Hepatic stellate cell (primary cell): ENCODE measurements around the gene RBP3.

Experiments
- DNase-seq: peaks from one replicate; pipeline ENCODE4 v3.0.0; 2011; ENCODE audit warnings: low spot score

The RBP3 gene

DNA sequence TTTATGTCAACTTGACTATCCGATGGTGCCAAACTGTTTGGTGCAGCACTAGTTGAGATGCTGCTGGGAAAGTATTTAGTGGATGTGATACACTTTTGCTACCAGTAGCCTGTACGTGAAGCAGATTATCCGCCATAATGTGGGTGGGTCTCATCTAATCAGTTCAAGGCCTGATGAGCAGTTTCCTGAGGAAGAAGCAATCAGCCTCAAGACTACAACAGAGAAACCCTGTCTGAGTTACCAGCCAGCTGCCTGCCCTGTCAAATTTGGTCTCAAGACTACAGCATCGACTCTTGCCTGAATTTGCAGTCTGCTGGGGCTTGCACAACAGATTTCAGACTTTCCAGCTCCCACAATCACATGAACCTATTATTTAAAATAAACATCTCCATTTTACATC is 10.9 kb upstream of the RBP3 start:
- no peak for DNase-seq

DNA sequence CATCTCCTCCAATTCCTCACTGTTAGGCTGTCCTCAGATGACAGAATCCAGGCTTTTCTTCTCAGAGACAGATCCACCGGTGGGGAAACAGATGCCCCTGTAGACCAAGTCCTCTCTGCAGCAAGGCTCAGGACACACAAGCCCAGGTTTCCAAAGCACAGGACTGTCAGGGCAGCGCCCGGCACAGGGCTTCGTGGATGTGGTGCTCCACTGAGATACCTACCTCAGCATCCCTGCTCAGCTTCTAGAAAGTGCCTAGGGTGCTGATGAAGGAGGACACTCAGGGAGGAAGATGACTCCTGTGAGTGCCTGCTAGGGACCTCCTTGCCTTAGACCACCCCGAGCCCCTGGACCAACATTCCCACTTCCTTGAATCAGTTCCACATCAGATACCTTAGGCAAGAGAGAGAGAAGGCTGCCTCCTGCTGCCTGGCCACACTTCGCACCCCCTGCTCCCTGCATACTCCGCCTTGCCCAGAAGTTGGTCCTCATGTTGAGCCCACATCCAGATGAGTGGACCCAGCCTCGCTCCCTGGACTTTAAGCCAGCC is 8.9 kb upstream of the RBP3 start:
- DNase-seq = no peak

DNA sequence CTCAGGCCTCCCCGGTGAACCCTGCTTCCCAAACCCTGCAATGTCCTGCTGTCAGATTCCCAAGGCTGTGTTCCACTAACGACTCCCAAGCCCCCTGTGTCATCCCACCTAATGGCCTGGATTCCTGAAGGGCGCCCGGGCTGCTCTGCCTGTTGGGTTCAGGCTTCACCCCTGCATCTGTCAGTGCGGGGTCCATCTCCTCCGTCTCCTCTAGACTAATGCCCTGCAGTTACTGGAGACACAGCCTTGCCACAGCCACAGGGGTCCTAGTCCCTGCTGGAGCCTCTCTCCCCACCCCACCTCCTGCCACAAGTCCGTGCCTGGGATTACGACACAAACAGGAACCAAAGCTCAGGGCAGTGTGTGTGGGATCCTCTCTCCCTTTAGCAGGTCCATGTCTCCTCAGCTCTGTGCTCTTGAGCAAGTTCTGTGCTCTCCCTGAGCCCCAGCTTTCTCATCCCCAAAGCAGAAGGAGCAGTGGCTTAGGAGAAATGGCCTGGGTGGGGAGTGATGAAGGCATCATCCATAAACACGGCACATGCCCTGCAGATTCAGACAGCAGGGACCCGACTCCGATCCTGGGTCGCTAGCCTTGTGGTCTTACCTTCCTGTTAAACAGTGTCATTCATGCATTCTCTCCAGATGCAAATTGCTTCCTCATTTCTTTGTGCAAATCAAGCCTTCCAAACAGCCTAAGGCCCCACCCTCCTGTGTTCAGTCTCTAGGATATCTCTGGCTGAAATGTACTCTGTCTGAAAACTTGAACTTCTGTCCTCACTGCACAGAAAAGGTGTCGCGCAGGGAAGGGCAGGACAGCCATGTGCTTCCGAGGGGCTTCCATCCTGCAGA is 8.2 kb upstream of the RBP3 start:
- no peak for DNase-seq

DNA sequence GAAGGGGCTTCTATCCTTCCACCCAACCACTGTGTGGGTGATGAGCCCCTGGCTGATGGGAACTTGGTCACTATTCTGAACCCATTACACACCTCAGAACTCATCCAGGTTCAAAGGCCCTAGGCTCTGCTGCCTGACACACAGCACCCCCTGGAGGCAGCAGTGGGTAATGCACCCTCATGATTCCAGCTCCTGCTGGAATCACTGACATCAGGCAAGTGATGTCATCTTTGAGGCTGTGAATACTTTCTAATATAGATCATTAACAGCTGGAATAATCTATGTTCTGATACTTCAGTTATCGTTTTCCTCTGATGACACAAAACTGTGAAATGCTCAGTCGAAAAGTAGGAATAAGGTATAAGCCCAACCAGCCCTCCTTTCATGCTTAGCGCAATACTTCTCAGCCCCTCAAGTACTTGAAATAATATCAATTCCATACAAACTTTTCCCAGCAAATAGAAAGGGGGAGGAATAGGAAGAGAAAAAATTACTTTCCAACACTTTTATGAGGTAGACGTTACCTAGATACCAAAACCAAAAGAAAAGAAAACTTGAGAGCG is 7.5 kb upstream of the RBP3 start:
- peak; percentile 83 for DNase-seq

DNA sequence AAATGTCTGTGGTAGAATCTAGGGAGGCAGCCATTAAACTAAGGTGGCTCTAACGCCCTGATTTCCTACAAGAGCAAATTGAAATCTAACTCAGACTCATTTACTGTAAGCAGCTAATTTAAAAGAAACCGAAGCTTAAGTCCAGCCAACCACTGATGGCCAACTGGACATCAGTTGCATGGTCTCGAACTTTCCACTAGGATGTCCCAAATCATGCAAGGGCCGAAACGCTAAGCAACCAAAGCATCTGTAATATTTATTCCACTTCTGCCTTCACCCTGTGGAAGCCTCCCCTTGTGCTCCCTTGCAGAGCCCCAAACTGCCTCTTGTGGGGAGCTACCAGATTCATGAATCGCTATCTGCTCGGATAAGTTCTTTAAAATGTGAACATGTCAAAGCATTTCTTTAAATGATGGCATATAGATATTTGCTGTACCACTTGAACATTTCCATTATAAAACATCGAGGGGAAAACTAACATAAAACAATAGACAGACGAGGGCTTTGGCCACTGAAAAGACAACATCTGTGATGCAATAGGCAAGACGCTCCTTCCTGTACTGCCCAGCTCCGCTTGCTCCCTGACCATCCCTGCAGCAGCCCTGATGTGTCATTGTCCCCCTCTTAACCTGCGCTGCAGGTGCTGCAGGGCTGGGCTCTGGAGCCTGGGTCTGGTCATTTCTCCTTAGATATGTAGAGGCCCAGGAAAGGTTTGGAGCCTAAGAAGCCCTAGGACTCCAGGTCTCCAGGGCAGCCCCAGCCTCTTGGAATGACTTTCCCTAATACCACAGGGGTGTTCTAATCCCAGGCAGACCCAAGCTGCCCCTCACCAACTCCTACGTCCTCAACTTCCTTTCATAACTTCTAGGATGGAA is 2.9 kb upstream of the RBP3 start:
- DNase-seq = no peak

DNA sequence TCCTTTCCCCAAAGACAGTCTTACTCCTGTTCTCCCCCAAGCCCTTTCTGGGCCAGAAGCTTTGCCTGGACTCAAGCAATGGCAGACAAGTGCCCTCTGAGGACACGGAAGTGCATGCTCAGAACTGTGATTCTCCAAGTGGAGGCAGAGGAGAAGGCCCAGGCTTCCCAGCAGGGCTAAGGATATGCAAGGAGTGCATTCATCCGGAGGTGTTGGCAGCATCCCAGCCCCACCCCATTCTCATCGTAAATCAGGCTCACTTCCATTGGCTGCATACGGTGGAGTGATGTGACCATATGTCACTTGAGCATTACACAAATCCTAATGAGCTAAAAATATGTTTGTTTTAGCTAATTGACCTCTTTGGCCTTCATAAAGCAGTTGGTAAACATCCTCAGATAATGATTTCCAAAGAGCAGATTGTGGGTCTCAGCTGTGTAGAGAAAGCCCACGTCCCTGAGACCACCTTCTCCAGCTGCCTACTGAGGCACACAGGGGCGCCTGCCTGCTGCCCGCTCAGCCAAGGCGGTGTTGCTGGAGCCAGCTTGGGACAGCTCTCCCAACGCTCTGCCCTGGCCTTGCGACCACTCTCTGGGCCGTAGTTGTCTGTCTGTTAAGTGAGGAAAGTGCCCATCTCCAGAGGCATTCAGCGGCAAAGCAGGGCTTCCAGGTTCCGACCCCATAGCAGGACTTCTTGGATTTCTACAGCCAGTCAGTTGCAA is 1.4 kb upstream of the RBP3 start:
- DNase-seq = no peak

DNA sequence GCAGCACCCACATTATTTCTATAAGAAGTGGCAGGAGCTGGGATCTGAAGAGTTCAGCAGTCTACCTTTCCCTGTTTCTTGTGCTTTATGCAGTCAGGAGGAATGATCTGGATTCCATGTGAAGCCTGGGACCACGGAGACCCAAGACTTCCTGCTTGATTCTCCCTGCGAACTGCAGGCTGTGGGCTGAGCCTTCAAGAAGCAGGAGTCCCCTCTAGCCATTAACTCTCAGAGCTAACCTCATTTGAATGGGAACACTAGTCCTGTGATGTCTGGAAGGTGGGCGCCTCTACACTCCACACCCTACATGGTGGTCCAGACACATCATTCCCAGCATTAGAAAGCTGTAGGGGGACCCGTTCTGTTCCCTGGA is 874 bp upstream of the RBP3 start:
- no peak for DNase-seq

DNA sequence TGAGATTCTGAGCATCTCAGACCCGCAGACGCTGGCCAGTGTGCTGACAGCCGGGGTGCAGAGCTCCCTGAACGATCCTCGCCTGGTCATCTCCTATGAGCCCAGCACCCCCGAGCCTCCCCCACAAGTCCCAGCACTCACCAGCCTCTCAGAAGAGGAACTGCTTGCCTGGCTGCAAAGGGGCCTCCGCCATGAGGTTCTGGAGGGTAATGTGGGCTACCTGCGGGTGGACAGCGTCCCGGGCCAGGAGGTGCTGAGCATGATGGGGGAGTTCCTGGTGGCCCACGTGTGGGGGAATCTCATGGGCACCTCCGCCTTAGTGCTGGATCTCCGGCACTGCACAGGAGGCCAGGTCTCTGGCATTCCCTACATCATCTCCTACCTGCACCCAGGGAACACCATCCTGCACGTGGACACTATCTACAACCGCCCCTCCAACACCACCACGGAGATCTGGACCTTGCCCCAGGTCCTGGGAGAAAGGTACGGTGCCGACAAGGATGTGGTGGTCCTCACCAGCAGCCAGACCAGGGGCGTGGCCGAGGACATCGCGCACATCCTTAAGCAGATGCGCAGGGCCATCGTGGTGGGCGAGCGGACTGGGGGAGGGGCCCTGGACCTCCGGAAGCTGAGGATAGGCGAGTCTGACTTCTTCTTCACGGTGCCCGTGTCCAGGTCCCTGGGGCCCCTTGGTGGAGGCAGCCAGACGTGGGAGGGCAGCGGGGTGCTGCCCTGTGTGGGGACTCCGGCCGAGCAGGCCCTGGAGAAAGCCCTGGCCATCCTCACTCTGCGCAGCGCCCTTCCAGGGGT is 703 bp downstream of the RBP3 start:
- DNase-seq = no peak

DNA sequence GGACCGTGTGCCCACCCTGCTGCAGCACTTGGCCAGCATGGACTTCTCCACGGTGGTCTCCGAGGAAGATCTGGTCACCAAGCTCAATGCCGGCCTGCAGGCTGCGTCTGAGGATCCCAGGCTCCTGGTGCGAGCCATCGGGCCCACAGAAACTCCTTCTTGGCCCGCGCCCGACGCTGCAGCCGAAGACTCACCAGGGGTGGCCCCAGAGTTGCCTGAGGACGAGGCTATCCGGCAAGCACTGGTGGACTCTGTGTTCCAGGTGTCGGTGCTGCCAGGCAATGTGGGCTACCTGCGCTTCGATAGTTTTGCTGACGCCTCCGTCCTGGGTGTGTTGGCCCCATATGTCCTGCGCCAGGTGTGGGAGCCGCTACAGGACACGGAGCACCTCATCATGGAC is 1.4 kb downstream of the RBP3 start:
- no peak for DNase-seq

DNA sequence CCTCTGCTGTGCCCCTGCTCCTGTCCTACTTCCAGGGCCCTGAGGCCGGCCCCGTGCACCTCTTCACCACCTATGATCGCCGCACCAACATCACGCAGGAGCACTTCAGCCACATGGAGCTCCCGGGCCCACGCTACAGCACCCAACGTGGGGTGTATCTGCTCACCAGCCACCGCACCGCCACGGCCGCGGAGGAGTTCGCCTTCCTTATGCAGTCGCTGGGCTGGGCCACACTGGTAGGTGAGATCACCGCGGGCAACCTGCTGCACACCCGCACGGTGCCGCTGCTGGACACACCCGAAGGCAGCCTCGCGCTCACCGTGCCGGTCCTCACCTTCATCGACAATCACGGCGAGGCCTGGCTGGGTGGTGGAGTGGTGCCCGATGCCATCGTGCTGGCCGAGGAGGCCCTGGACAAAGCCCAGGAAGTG is 1.8 kb downstream of the RBP3 start:
- DNase-seq = no peak

DNA sequence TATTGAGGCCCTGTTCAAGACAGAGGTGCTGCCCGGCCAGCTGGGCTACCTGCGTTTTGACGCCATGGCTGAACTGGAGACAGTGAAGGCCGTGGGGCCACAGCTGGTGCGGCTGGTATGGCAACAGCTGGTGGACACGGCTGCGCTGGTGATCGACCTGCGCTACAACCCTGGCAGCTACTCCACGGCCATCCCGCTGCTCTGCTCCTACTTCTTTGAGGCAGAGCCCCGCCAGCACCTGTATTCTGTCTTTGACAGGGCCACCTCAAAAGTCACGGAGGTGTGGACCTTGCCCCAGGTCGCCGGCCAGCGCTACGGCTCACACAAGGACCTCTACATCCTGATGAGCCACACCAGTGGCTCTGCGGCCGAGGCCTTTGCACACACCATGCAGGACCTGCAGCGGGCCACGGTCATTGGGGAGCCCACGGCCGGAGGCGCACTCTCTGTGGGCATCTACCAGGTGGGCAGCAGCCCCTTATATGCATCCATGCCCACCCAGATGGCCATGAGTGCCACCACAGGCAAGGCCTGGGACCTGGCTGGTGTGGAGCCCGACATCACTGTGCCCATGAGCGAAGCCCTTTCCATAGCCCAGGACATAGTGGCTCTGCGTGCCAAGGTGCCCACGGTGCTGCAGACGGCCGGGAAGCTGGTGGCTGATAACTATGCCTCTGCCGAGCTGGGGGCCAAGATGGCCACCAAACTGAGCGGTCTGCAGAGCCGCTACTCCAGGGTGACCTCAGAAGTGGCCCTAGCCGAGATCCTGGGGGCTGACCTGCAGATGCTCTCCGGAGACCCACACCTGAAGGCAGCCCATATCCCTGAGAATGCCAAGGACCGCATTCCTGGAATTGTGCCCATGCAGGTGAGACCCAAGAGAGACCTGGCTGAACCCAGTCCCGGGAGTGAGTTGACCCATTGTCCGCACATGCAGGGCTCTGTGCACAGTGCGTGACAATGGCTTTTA is 2.8 kb downstream of the RBP3 start:
- no peak for DNase-seq

DNA sequence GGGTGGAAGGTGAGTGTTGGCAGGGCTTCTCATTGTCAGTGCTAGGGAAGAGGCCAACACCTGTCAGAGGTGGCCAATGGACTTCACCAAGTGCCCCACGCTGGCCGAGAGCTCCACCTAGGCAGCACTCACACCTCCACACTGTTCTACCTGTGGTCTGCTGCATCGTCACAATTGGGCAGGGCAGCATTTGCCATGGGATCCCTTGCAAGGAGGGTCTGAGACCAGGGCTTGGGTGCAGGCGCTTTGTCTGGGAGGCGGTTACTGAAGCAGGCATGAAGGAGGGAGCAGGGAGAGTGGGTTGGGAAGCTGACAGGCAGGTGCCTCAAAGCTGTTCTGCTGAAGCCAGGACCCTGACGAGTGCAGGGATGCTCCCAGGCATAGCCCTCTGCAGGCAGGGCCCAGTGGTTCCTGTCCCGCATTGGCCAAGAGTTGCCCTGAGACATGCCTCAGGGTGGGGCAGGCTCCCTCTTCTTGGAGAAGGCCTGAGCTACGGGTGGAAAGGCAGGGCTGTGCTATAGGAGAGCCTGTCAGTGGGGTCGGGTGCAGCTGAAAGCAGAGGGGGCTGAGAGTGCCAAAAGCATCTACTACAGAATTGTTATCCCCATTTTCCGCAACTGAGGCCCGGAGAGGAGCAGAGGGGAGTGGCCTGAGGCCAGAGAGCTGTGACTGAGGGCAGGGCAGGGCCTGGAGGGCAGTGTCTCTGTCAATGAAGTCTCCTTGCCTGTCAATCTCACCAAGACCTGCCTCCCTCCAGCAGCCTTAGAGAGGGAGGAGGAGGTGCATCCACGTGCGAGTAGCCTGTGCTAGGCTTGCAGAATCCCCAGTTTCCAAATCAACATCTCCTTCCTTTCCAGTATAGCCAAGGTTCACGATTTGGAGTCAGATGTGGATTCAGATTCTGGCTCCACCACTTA is 4.0 kb downstream of the RBP3 start:
- no peak for DNase-seq

DNA sequence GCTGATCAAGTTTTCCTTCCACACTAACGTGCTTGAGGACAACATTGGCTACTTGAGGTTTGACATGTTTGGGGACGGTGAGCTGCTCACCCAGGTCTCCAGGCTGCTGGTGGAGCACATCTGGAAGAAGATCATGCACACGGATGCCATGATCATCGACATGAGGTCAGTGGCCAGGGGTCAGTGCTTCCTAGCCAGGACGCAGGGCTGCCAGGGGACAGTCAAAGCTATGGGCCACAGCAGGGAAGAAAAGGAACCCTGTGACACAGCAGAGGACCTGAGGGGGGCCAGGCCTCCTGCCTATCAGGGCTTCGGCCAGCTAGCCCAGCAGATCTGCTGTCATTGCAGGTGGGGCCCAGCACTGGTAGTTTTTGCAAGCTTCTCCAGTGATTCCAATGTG is 5.2 kb downstream of the RBP3 start:
- no peak for DNase-seq

DNA sequence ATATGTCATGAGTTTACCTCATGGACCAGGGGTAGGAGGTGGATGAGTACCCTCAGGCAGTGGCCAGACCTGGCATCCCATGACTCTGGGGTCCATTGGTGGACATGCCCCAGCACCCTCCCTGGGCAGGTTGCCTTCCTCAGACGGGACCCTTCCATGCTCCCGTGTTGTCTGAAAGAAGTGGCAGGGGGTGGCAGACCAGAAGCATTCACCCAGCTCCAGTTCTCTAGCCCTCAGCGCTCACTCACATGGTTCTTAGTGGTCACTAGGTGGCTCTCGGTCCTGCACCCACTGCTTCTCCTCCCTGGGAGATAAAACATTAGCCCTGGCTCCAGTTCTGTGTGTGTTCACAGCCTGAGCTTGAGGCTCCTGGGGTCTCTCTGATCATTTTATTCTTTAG is 6.0 kb downstream of the RBP3 start:
- DNase-seq = peak; percentile 55

DNA sequence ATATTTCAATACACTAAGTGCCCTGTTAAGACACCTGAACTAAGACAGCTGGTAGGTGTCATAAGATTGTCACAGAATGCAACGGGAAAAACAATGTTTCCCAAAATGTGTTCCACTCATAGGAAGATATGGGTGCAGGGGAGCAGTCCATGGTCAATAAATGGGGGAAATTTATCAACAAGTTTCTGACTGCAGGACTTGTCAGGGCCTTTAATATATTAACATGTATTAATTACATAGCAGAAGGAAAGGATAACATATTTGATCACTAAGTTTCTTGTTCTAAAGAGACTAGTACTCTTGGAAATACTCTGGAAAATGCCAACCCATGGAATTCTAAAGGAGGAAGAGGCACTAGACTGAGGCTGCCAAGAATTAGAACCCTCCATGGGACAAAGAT is 6.7 kb downstream of the RBP3 start:
- no peak for DNase-seq

DNA sequence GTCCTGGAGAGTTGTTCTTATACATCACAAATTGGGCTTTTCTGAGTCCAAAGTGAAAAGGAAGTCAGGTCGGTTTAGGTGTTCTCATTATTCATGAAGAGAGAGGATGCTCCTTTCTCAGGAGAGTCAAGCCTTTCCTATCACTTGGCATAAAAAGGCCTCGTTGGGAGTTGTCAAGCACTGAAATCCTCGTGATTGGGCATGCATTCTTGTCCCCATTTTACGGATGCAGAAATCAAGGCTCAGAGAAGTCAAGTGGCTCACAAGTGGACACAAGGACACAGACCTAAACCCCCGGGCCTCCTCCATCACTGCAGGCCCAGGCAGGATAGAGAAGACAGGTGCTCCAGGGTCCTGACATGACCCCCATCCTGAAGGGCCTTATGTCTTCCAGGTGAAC is 8.5 kb downstream of the RBP3 start:
- no peak for DNase-seq

DNA sequence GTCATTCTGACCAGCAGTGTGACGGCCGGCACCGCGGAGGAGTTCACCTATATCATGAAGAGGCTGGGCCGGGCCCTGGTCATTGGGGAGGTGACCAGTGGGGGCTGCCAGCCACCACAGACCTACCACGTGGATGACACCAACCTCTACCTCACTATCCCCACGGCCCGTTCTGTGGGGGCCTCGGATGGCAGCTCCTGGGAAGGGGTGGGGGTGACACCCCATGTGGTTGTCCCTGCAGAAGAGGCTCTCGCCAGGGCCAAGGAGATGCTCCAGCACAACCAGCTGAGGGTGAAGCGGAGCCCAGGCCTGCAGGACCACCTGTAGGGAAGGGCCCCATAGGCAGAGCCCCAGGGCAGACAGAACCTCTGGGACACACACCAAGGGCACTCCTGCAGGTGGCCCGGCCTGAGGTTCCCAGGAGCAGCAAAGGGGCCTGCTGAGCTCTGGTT is 9.0 kb downstream of the RBP3 start:
- DNase-seq = no peak

DNA sequence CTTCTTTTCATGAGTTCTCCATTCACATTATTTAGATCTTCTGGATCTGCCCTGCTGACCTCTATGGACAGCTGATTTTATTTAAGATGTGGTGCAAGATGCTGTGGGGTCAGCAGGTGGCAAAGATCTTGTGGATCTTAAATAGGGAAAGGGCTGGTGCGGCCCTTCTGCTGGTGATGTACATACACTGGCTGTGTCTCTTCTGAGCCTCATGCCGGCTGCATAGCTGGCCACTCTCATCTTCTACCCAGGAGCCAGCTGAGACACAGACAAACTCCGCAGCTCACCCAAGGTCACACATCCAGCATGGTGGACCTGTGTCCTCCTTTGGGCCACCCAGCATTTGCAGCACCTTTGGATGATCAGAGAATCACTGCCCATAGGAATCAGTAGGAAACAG is 9.7 kb downstream of the RBP3 start:
- DNase-seq = no peak

DNA sequence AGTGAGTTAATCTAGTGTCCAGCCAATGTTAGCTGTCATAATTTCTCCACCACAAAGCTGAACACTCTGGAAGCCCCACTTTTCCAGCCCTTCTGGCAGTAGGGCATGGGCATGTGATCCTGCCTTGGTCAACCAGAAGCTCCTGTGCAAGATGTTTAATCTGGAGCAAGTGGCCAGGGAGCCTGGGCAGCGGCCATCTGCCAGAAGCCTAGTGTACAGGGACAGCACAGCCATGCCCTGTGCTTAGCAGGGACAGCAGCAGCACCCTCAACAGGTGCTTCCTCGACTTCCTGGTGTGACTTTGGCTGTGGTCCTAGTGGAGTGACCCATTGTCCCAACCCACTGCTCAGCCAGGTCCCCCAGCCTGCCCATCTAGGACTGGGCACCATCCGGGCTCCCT is 10.3 kb downstream of the RBP3 start:
- DNase-seq = no peak
